Ishikawa (cell line): ENCODE data around the gene VPS26C.

Experiments used
- CEBPB ChIP-seq: IDR thresholded peaks from 2 replicates; pipeline ENCODE4 v1.6.1; 2012
- CREB1 ChIP-seq: IDR thresholded peaks from 2 replicates; pipeline ENCODE4 v1.6.1; 2012; ENCODE audit warnings: low read depth
- EGR1 ChIP-seq: IDR thresholded peaks from 2 replicates; pipeline ENCODE4 v1.6.1; 2012
- EP300 ChIP-seq: IDR thresholded peaks from 2 replicates; pipeline ENCODE4 v1.6.1; 2012; ENCODE audit warnings: borderline replicate concordance
- FOXM1 ChIP-seq: IDR thresholded peaks from 2 replicates; pipeline ENCODE4 v1.6.1; 2012; ENCODE audit warnings: low read depth, borderline replicate concordance
- NFIC ChIP-seq: IDR thresholded peaks from 2 replicates; pipeline ENCODE4 v1.6.1; 2012
- RAD21 ChIP-seq: IDR thresholded peaks from 2 replicates; pipeline ENCODE4 v1.6.1; 2012; ENCODE audit warnings: low read depth
- REST ChIP-seq: IDR thresholded peaks from 2 replicates; pipeline ENCODE4 v1.6.1; 2012; ENCODE audit warnings: low read depth, mild to moderate bottlenecking
- TAF1 ChIP-seq: IDR thresholded peaks from 2 replicates; pipeline ENCODE4 v1.6.1; 2012; ENCODE audit warnings: low read depth, mild to moderate bottlenecking
- TCF12 ChIP-seq: IDR thresholded peaks from 2 replicates; pipeline ENCODE4 v1.6.1; 2012; ENCODE audit warnings: low read depth
- TEAD4 ChIP-seq: IDR thresholded peaks from 2 replicates; pipeline ENCODE4 v1.6.1; 2012
- USF1 ChIP-seq: IDR thresholded peaks from 2 replicates; pipeline ENCODE4 v1.6.1; 2012
- YY1 ChIP-seq: IDR thresholded peaks from 2 replicates; pipeline ENCODE4 v1.6.1; 2012; ENCODE audit warnings: low read depth
- ZBTB7A ChIP-seq: IDR thresholded peaks from 2 replicates; pipeline ENCODE4 v1.6.1; 2012; ENCODE audit warnings: low read depth
- TF ChIP-seq, protein P1 (sequence below): IDR thresholded peaks from 2 replicates; pipeline ENCODE4 v1.6.1; 2012

Gene VPS26C

GRCh38 chr21:37278199-37278598 is 11.1 kb upstream of the VPS26C start:
- TF ChIP-seq CEBPB = no peak
- no peak for TF ChIP-seq TAF1
- TF ChIP-seq TEAD4 = no peak
- no peak for TF ChIP-seq EGR1
- TF ChIP-seq RAD21 = no peak
- TF ChIP-seq, protein P1, sequence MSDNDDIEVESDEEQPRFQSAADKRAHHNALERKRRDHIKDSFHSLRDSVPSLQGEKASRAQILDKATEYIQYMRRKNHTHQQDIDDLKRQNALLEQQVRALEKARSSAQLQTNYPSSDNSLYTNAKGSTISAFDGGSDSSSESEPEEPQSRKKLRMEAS = no peak
- no peak for TF ChIP-seq NFIC
- TF ChIP-seq FOXM1 = no peak
- no peak for TF ChIP-seq YY1
- TF ChIP-seq REST = no peak
- no peak for TF ChIP-seq TCF12
- no peak for TF ChIP-seq EP300
- no peak for TF ChIP-seq ZBTB7A
- TF ChIP-seq USF1 = no peak
- TF ChIP-seq CREB1 = no peak

DNA sequence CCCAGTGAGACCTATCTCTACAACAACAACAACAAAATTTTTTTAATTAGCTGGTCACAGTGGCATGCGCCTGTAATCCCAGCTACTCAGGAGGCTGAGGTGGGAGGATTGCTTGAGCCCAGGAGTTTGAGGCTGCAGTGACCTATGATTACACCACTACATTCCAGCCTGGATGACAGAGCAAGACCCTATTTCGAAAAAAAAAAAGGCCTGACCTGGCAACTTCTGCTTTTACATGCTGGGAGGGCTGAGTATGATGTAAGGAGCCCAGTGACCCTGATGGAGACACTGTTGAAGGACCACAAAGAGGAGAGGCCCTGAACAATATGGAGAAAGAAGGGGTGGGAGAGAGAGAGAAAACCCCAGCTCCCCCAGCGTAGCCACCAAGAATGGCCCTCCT is 9.2 kb upstream of the VPS26C start:
- TF ChIP-seq CREB1 = no peak
- TF ChIP-seq RAD21 = no peak
- TF ChIP-seq FOXM1 = no peak
- TF ChIP-seq, protein P1 = no peak
- TF ChIP-seq REST = no peak
- no peak for TF ChIP-seq TCF12
- no peak for TF ChIP-seq EGR1
- no peak for TF ChIP-seq TEAD4
- no peak for TF ChIP-seq ZBTB7A
- no peak for TF ChIP-seq TAF1

GRCh38 chr21:37273911-37274690 is 7.0 kb upstream of the VPS26C start:
- TF ChIP-seq YY1 = no peak
- TF ChIP-seq TEAD4 = no peak
- no peak for TF ChIP-seq NFIC
- no peak for TF ChIP-seq TAF1
- no peak for TF ChIP-seq EP300
- TF ChIP-seq EGR1 = no peak
- no peak for TF ChIP-seq CEBPB

DNA sequence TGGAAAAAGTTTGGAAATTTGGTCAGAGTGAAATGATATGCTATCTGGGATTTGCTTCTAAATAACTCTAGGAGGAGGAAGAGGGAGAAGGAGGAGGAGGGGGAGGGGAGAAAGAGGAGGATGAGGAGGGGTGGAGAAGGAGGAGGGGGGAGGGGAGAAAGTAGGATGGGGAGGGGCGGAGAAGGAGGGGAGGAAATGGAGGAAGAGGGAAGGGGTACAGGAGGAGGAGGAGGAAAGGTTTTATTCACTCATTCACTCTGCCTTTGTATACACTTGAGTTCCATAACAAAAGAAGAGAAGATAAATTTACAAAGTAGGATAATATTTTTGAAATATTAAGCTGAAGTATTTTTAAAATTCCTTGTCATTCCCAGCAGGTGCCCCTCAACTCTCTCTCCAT is 6.3 kb upstream of the VPS26C start:
- TF ChIP-seq REST (no peak), NFIC (no peak), FOXM1 (no peak), TAF1 (no peak), RAD21 (no peak), USF1 (no peak), EP300 (no peak), CREB1 (no peak), TEAD4 (no peak)
- TF ChIP-seq, protein P1 = no peak
